ENCODE results near the gene ATL3.
"Not testable (repeated sequence)": the region's sequence is repeated elsewhere in the genome, so short reads cannot be mapped to it uniquely, and the experiment has no call there.

The ATL3 gene

GRCh38 chr11:63671322-63672155 lies at the start of gene ATL3:
Gene ATL3 (minus strand): TSS chr11:63671376. CDS start chr11:63671335, 41 bp downstream.
- FAIRE-seq: no peak

- FAIRE-seq: no peak
Measured at GRCh38 chr11:63720611-63721010, 49.4 kb upstream of the ATL3 start.

- FAIRE-seq: no peak
Measured at GRCh38 chr11:63719987-63720386, 48.8 kb upstream of the ATL3 start.

- FAIRE-seq: no peak
Measured at GRCh38 chr11:63719001-63719400, 47.8 kb upstream of the ATL3 start.

- no peak for FAIRE-seq
Measured at GRCh38 chr11:63716046-63716445, 44.9 kb upstream of the ATL3 start.

- no peak for FAIRE-seq
Measured at GRCh38 chr11:63713766-63714165, 42.6 kb upstream of the ATL3 start.

- FAIRE-seq: no peak
Measured at GRCh38 chr11:63711838-63712237, 40.7 kb upstream of the ATL3 start.

GRCh38 chr11:63710476-63711217 lies 39.5 kb upstream of the ATL3 start:
- FAIRE-seq: no peak

- no peak for FAIRE-seq
Measured at GRCh38 chr11:63709336-63709884, 38.2 kb upstream of the ATL3 start.

- FAIRE-seq: no peak
Measured at GRCh38 chr11:63708764-63709163, 37.6 kb upstream of the ATL3 start.

GRCh38 chr11:63705526-63705925 lies 34.4 kb upstream of the ATL3 start:
- no peak for FAIRE-seq

- FAIRE-seq: no peak
Measured at GRCh38 chr11:63699896-63700295, 28.7 kb upstream of the ATL3 start.

- FAIRE-seq: no peak
Measured at GRCh38 chr11:63698976-63699733, 28.0 kb upstream of the ATL3 start.

GRCh38 chr11:63694596-63694995 lies 23.4 kb upstream of the ATL3 start:
- no peak for FAIRE-seq

GRCh38 chr11:63687845-63688244 lies 16.7 kb upstream of the ATL3 start:
- no peak for FAIRE-seq

GRCh38 chr11:63686926-63687325 lies 15.8 kb upstream of the ATL3 start:
- FAIRE-seq: no peak

GRCh38 chr11:63685158-63685721 lies 14.1 kb upstream of the ATL3 start:
- FAIRE-seq: not testable (repeated sequence)

GRCh38 chr11:63683133-63683991 lies 12.2 kb upstream of the ATL3 start:
- FAIRE-seq: no peak

GRCh38 chr11:63682066-63683021 lies 11.2 kb upstream of the ATL3 start:
- FAIRE-seq: no peak

- no peak for FAIRE-seq
Measured at GRCh38 chr11:63681321-63682065, 10.3 kb upstream of the ATL3 start, which contains the start of gene RTN3. Gene RTN3 (plus strand): TSS chr11:63681500. CDS start chr11:63681637, 137 bp downstream.
